Nephron (organoid): Measurements from ENCODE around the gene AIP.

Source experiments
- H3K27ac Mint-ChIP-seq, 3 experiments: 2 replicates each; pipeline ENCODE4 v1.8.0; 2020; ENCODE audit warnings: mixed read lengths in 3 of 3, mild to moderate bottlenecking in 2 of 3, moderate library complexity in 1 of 3
- H3K27me3 Mint-ChIP-seq: 2 replicates; pipeline ENCODE4 v1.8.0; 2021; ENCODE audit warnings: low read depth, mild to moderate bottlenecking, moderate library complexity, mixed read lengths
- H3K36me3 Mint-ChIP-seq: 2 replicates; pipeline ENCODE4 v1.8.0; 2020; ENCODE audit warnings: low read depth, mixed read lengths
- H3K4me1 Mint-ChIP-seq: 2 replicates; pipeline ENCODE4 v1.8.0; 2020; ENCODE audit warnings: mixed read lengths
- H3K4me3 Mint-ChIP-seq, 3 experiments: 2 replicates each; pipeline ENCODE4 v1.8.0; 2020; ENCODE audit warnings: mild to moderate bottlenecking in 3 of 3, mixed read lengths in 3 of 3, moderate library complexity in 2 of 3
- H3K9me3 Mint-ChIP-seq: 2 replicates; pipeline ENCODE4 v1.8.0; 2020; ENCODE audit warnings: mixed read lengths
- TF ChIP-seq, protein P1 (sequence below), 3 experiments: fragments of 200-600 bp; sonication (generic); IDR thresholded peaks; one replicate each; pipeline ENCODE4 v1.5.0; 2021; ENCODE audit warnings: antibody characterized with exemption in 3 of 3; ENCODE audit not compliant: unreplicated experiment in 3 of 3

AIP gene

DNA sequence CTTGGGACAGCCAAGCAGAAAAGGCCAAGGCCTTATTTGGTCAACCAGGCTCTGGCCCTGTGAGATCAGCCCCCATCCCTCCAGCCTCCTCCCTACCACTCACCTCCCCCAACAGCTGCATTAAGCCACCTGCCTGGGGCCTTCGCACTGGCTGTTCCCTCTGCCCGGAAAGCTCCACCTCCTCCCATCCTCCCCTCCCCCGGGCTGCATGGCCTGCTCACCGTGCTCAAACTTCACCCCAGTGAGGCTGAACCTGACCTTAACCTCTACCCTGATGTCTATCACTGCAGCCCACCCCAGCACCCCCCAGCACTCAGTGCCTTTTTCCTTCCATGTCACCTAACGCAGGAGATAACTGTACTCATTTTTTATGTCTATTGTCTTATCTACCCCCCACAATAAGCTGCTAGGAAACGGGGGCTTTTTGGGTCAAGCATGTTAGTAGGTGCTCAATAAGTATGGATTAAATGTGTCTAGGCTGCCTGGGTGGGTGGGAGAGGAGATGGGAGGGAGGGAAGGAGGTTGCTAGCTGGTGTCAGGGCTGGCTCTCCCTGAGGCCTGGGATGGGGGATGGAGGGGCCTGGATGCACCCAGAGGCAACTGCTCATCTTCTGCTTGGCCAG is 46.3 kb upstream of the AIP start:
- TF ChIP-seq, protein P1, sequence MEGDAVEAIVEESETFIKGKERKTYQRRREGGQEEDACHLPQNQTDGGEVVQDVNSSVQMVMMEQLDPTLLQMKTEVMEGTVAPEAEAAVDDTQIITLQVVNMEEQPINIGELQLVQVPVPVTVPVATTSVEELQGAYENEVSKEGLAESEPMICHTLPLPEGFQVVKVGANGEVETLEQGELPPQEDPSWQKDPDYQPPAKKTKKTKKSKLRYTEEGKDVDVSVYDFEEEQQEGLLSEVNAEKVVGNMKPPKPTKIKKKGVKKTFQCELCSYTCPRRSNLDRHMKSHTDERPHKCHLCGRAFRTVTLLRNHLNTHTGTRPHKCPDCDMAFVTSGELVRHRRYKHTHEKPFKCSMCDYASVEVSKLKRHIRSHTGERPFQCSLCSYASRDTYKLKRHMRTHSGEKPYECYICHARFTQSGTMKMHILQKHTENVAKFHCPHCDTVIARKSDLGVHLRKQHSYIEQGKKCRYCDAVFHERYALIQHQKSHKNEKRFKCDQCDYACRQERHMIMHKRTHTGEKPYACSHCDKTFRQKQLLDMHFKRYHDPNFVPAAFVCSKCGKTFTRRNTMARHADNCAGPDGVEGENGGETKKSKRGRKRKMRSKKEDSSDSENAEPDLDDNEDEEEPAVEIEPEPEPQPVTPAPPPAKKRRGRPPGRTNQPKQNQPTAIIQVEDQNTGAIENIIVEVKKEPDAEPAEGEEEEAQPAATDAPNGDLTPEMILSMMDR (IDR thresholded peaks at IDR 0.05; ENCODE audit: unreplicated experiment in 3 of 3): no peak
- no peaks in the 10 kb centered on the region for H3K9me3 Mint-ChIP-seq
- peaks cover 14% of the 10 kb centered on the region for H3K36me3 Mint-ChIP-seq
- peak overlapping the region in 2 of 3 experiments; percentile 38 to 55 for H3K27ac Mint-ChIP-seq
- peak overlapping the region in 1 of 3 experiments; percentile 25 for H3K4me3 Mint-ChIP-seq
- peaks cover 5% of the 10 kb centered on the region for H3K4me1 Mint-ChIP-seq
- no peaks in the 10 kb centered on the region for H3K27me3 Mint-ChIP-seq

GRCh38 chr11:67437082-67437808 is 45.6 kb upstream of the AIP start, which contains the start of gene PTPRCAP:
Gene PTPRCAP, minus strand, starts transcription at chr11:67437682. Its CDS starts 63 bp downstream, at chr11:67437619.
- TF ChIP-seq, protein P1 (IDR thresholded peaks at IDR 0.05; ENCODE audit: unreplicated experiment in 3 of 3): no peak
- peak within 1 kb of the TSS in 2 of 3 experiments; percentile 38 to 55 for H3K27ac Mint-ChIP-seq
- H3K9me3 Mint-ChIP-seq: no peaks in the 10 kb centered on the region
- H3K27me3 Mint-ChIP-seq: no peaks in the 10 kb centered on the region
- peaks cover 5% of the 10 kb centered on the region for H3K4me1 Mint-ChIP-seq
- H3K36me3 Mint-ChIP-seq: peaks cover 8% of the 10 kb centered on the region
- peak within 1 kb of the TSS in 1 of 3 experiments; percentile 25 for H3K4me3 Mint-ChIP-seq

- Mint-ChIP-seq H3K27ac (no peak overlapping the region), H3K4me1 (peaks cover 5% of the 10 kb centered on the region), H3K36me3 (peaks cover 4% of the 10 kb centered on the region)
Observed at GRCh38 chr11:67437809-67438157, 45.0 kb upstream of the AIP start.

DNA sequence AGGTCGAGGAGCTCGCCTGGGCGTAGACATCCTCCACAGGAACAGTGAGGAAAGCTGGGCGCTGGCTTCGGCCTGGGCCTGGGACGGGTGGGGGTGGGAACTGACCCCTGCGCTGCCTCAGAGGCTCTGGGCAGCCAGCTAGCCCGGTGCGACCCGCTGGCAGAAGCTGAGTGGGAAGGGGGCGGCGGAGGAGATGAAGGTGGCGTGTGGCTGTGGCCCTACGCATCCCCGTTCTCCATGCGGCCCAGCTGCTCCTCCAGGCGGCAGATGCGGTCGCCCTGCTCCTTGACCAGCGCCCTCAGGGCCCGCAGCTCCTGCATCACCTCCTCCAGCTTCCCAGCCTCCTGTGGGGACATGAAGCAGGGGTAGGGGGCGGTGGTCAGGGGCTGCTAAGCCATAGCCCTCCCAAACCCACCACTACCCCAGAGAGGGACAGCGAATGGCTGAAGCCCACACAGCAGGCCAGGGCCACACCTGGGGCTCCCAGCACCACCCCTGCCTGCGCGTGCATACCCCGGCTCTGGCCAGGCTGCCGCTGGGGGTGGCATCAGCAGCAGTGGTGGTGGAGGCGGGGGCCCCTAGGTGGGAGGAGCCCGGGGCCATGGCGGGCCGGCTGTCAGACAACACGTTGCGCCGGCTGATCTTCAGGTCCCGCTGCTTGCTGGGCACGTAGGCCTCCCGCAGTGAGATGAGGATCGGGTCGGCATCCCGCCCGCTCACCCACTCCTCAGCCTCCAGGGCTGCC is 44.5 kb upstream of the AIP start:
- H3K36me3 Mint-ChIP-seq: peaks cover 4% of the 10 kb centered on the region
- no peaks in the 10 kb centered on the region for H3K9me3 Mint-ChIP-seq
- no peaks in the 10 kb centered on the region for H3K27me3 Mint-ChIP-seq
- H3K27ac Mint-ChIP-seq: no peak overlapping the region
- TF ChIP-seq, protein P1 (IDR thresholded peaks at IDR 0.05; ENCODE audit: unreplicated experiment in 3 of 3): no peak
- H3K4me3 Mint-ChIP-seq: no peak overlapping the region
- H3K4me1 Mint-ChIP-seq: peaks cover 5% of the 10 kb centered on the region

More at GRCh38 chr11:67437809-67438157, 45.0 kb upstream of the AIP start:
- H3K9me3 Mint-ChIP-seq: no peaks in the 10 kb centered on the region
- no peaks in the 10 kb centered on the region for H3K27me3 Mint-ChIP-seq
- H3K4me3 Mint-ChIP-seq: no peak overlapping the region
- TF ChIP-seq, protein P1 (IDR thresholded peaks at IDR 0.05; ENCODE audit: unreplicated experiment in 3 of 3): no peak

GRCh38 chr11:67439321-67440228 is 43.3 kb upstream of the AIP start:
- Mint-ChIP-seq H3K27me3 (no peaks in the 10 kb centered on the region), H3K4me3 (peak overlapping the region in 2 of 3 experiments; percentile 14 to 19), H3K4me1 (peaks cover 5% of the 10 kb centered on the region), H3K27ac (peak overlapping the region; percentile 19 to 61 (median 52)), H3K36me3 (peaks cover 4% of the 10 kb centered on the region), H3K9me3 (no peaks in the 10 kb centered on the region)
- TF ChIP-seq, protein P1 (IDR thresholded peaks at IDR 0.05; ENCODE audit: unreplicated experiment in 3 of 3): no peak
